H1 (cell line): ENCODE measurements around the gene INSM1. TPM values are rescaled to one million over a fixed set of nuclear protein-coding genes. Genes with fewer than 3 reads are reported as not detected.

ENCODE experiments used
- CTCF ChIA-PET: fragments of 300-600 bp; sonication (Branson Sonifier 250); formaldehyde crosslinking; loops from one replicate; lab custom pipeline; 2021; ENCODE audit not compliant: partially characterized antibody; lab: Charles Lee
- POLR2A ChIA-PET: fragments of 300-600 bp; sonication (Branson Sonifier 250); formaldehyde crosslinking; loops from one replicate; lab custom pipeline; 2021; ENCODE audit warnings: inconsistent platforms; ENCODE audit not compliant: partially characterized antibody; lab: Charles Lee
- DNase-seq, 2 experiments: peaks; one replicate each; pipeline versions ENCODE4 v3.0.0 to v3.0.0-alpha.2; 2010 to 2022; ENCODE audit warnings: low spot score in 2 of 2, low read depth in 1 of 2, mixed read lengths in 1 of 2
- FAIRE-seq: peaks from 2 replicates; lab custom pipeline; 2011; peaks lifted over from hg19 to GRCh38; lab: Jason Lieb, UNC
- H2AFZ ChIP-seq: 2 replicates; pipeline ENCODE4 v1.8.1; 2012; ENCODE audit warnings: low read length, inconsistent platforms
- H2AK5ac ChIP-seq: 2 replicates; pipeline ENCODE4 v1.6.1; 2013; ENCODE audit warnings: low read depth, low read length
- H2BK120ac ChIP-seq: replicated peaks from 2 replicates; pipeline ENCODE3; 2013; ENCODE audit warnings: low read depth, low read length, inconsistent platforms
- H2BK12ac ChIP-seq: 2 replicates; pipeline ENCODE4 v1.6.1; 2013; ENCODE audit warnings: low read depth, low read length
- H2BK15ac ChIP-seq: 2 replicates; pipeline ENCODE4 v1.6.1; 2013; ENCODE audit warnings: low read length
- H2BK20ac ChIP-seq: 2 replicates; pipeline ENCODE4 v1.6.1; 2013; ENCODE audit warnings: low read length
- H2BK5ac ChIP-seq: 2 replicates; pipeline ENCODE4 v1.6.1; 2013; ENCODE audit warnings: low read depth, low read length
- H3K14ac ChIP-seq: 2 replicates; pipeline ENCODE4 v1.6.1; 2013; ENCODE audit warnings: inconsistent platforms; ENCODE audit not compliant: insufficient read length
- H3K18ac ChIP-seq: 2 replicates; pipeline ENCODE4 v1.6.1; 2013; ENCODE audit warnings: low read length; ENCODE audit errors: extremely low read depth
- H3K23ac ChIP-seq: 2 replicates; pipeline ENCODE4 v1.6.1; 2013; ENCODE audit warnings: inconsistent platforms; ENCODE audit not compliant: insufficient read length
- H3K23me2 ChIP-seq: 2 replicates; pipeline ENCODE4 v1.6.1; 2013; ENCODE audit warnings: low read depth, low read length
- H3K27ac ChIP-seq: 2 replicates; pipeline ENCODE4 v1.6.1; 2011; ENCODE audit warnings: low read depth, low read length, inconsistent platforms
- H3K27me3 ChIP-seq, 4 experiments: replicated peaks in 1 of 4; 1 replicate in 1 of 4; 2 replicates in 3 of 4; pipeline versions ENCODE4 v1.6.1 to v1.8.1; 2011 to 2013; ENCODE audit warnings: low read length in 3 of 4, mild to moderate bottlenecking in 3 of 4, inconsistent platforms in 2 of 4, mixed read lengths in 2 of 4, moderate library complexity in 1 of 4; ENCODE audit not compliant: control insufficient read depth in 3 of 4, insufficient read depth in 3 of 4; ENCODE audit errors: extremely low read depth in 1 of 4
- H3K36me3 ChIP-seq, 4 experiments: 2 replicates each; pipeline versions ENCODE4 v1.6.1 to v1.8.1; 2011 to 2013; ENCODE audit warnings: mild to moderate bottlenecking in 4 of 4, low read length in 3 of 4, moderate library complexity in 2 of 4, control low read depth in 1 of 4, inconsistent platforms in 1 of 4; ENCODE audit not compliant: insufficient read depth in 4 of 4, control insufficient read depth in 2 of 4
- H3K4ac ChIP-seq: replicated peaks from 2 replicates; pipeline ENCODE3; 2013; ENCODE audit warnings: low read length, low read depth, mixed read lengths, inconsistent platforms; ENCODE audit not compliant: insufficient read length
- H3K4me1 ChIP-seq, 4 experiments: replicated peaks in 1 of 4; 1 replicate in 1 of 4; 2 replicates in 3 of 4; pipeline versions ENCODE4 v1.6.1 to v1.8.1; 2011 to 2013; ENCODE audit warnings: low read length in 3 of 4, inconsistent platforms in 2 of 4, mixed read lengths in 1 of 4; ENCODE audit not compliant: insufficient read depth in 4 of 4, control insufficient read depth in 3 of 4
- H3K4me2 ChIP-seq, 2 experiments: 2 replicates each; pipeline versions ENCODE4 v1.6.1 to v1.8.1; 2011 to 2013; ENCODE audit warnings: low read depth in 2 of 2, low read length in 2 of 2, control low read depth in 1 of 2, inconsistent platforms in 1 of 2, mild to moderate bottlenecking in 1 of 2; ENCODE audit not compliant: insufficient read depth in 1 of 2
- H3K4me3 ChIP-seq, 4 experiments: fragments of 200-600, 300-600 bp in 1 of 4; sonication (generic), shearing (Covaris generic), sonication (Bioruptor Twin) in 1 of 4; 2 replicates each; pipeline versions ENCODE4 v1.5.1 to v1.8.1; 2011 to 2016; ENCODE audit warnings: low read length in 4 of 4, low read depth in 3 of 4, control low read depth in 2 of 4, inconsistent platforms in 2 of 4, mild to moderate bottlenecking in 2 of 4, mixed read lengths in 1 of 4, moderate library complexity in 1 of 4; ENCODE audit not compliant: insufficient read depth in 2 of 4; ENCODE audit errors: extremely low read depth in 1 of 4
- H3K56ac ChIP-seq: replicated peaks from 2 replicates; pipeline ENCODE3; 2013; ENCODE audit warnings: low read depth, mild to moderate bottlenecking, mixed read lengths, low read length, inconsistent platforms; ENCODE audit not compliant: insufficient read length
- H3K79me1 ChIP-seq: 2 replicates; pipeline ENCODE4 v1.6.1; 2013; ENCODE audit warnings: low read depth, low read length, control low read depth
- H3K79me2 ChIP-seq, 2 experiments: 2 replicates each; pipeline versions ENCODE4 v1.6.1 to v1.8.1; 2012 to 2013; ENCODE audit warnings: low read length in 2 of 2, mild to moderate bottlenecking in 2 of 2, inconsistent platforms in 1 of 2; ENCODE audit not compliant: insufficient read depth in 2 of 2, control insufficient read depth in 1 of 2
- H3K9ac ChIP-seq, 4 experiments: replicated peaks in 1 of 4; 1 replicate in 1 of 4; 2 replicates in 3 of 4; pipeline versions ENCODE4 v1.6.1 to v1.8.1; 2011 to 2013; ENCODE audit warnings: low read depth in 3 of 4, low read length in 3 of 4, control low read depth in 2 of 4, mild to moderate bottlenecking in 2 of 4, moderate library complexity in 2 of 4, inconsistent platforms in 1 of 4; ENCODE audit errors: extremely low read depth in 1 of 4
- H3K9me3 ChIP-seq, 2 experiments: 2 replicates each; pipeline versions ENCODE4 v1.6.1 to v1.8.1; 2012 to 2013; ENCODE audit warnings: mild to moderate bottlenecking in 2 of 2, moderate library complexity in 2 of 2, control low read depth in 1 of 2, inconsistent platforms in 1 of 2, low read depth in 1 of 2, low read length in 1 of 2, mixed read lengths in 1 of 2; ENCODE audit not compliant: insufficient read depth in 2 of 2
- H4K20me1 ChIP-seq, 2 experiments: replicated peaks in 1 of 2; 2 replicates each; pipeline versions ENCODE3 to v1.8.1; 2011 to 2013; ENCODE audit warnings: inconsistent platforms in 2 of 2, low read length in 2 of 2, mild to moderate bottlenecking in 1 of 2; ENCODE audit not compliant: insufficient read depth in 2 of 2, control insufficient read depth in 1 of 2
- H4K5ac ChIP-seq: 2 replicates; pipeline ENCODE4 v1.6.1; 2013; ENCODE audit warnings: low read length, low read depth, mixed read lengths, inconsistent platforms; ENCODE audit not compliant: insufficient read length
- H4K8ac ChIP-seq: 2 replicates; pipeline ENCODE4 v1.8.0; 2013; ENCODE audit warnings: mild to moderate bottlenecking, moderate library complexity, low read length, inconsistent platforms; ENCODE audit not compliant: insufficient read depth; ENCODE audit errors: extremely low read depth
- H4K91ac ChIP-seq: replicated peaks from 2 replicates; pipeline ENCODE3; 2013; ENCODE audit warnings: low read length, mixed read lengths, inconsistent platforms; ENCODE audit not compliant: insufficient read length
- BACH1 ChIP-seq: IDR thresholded peaks from 2 replicates; pipeline ENCODE4 v1.6.1; 2012; ENCODE audit warnings: low read length, improper control_type of control experiment
- BCL11A ChIP-seq, 2 experiments: IDR thresholded peaks; one replicate each; pipeline ENCODE4 v1.6.1; 2011; ENCODE audit warnings: low read depth in 2 of 2, low read length in 2 of 2, mild to moderate bottlenecking in 2 of 2
- BRCA1 ChIP-seq: IDR thresholded peaks from 2 replicates; pipeline ENCODE4 v1.6.1; 2012; ENCODE audit warnings: low read depth, low read length, improper control_type of control experiment
- EGR1 ChIP-seq: IDR thresholded peaks from 2 replicates; pipeline ENCODE4 v1.6.1; 2011; ENCODE audit warnings: low read depth, low read length, borderline replicate concordance
- EP300 ChIP-seq, 2 experiments: IDR thresholded peaks; 1 replicate in 1 of 2; 2 replicates in 1 of 2; pipeline ENCODE4 v1.6.1; 2011 to 2012; ENCODE audit warnings: low read depth in 2 of 2, low read length in 2 of 2, mild to moderate bottlenecking in 2 of 2, borderline replicate concordance in 1 of 2, inconsistent platforms in 1 of 2, moderate library complexity in 1 of 2
- KDM4A ChIP-seq: IDR thresholded peaks from one replicate; pipeline ENCODE4 v1.7.1; 2012; ENCODE audit warnings: low read depth, mild to moderate bottlenecking, moderate library complexity, low read length, inconsistent platforms; ENCODE audit not compliant: severe bottlenecking
- KDM5A ChIP-seq: fragments of 200-600 bp; IDR thresholded peaks from 2 replicates; pipeline ENCODE4 v1.7.1; 2012; ENCODE audit warnings: mild to moderate bottlenecking, low read length, inconsistent platforms, mixed read lengths
- MAFK ChIP-seq: IDR thresholded peaks from 2 replicates; pipeline ENCODE4 v1.6.1; 2012; ENCODE audit warnings: low read depth, mild to moderate bottlenecking, improper control_type of control experiment, low read length
- NANOG ChIP-seq: IDR thresholded peaks from 2 replicates; pipeline ENCODE4 v1.6.1; 2011; ENCODE audit warnings: low read length, low read depth, mild to moderate bottlenecking, inconsistent platforms; ENCODE audit not compliant: insufficient read depth, poor library complexity, severe bottlenecking
- SP2 ChIP-seq: IDR thresholded peaks from 2 replicates; pipeline ENCODE4 v1.6.1; 2012; ENCODE audit warnings: mild to moderate bottlenecking, low read length, inconsistent platforms
- SP4 ChIP-seq: IDR thresholded peaks from 2 replicates; pipeline ENCODE4 v1.6.1; 2012; ENCODE audit warnings: low read length, inconsistent platforms
- WGBS, 2 experiments: shearing (Covaris generic) in 1 of 2; methylation state at CpG; one replicate each; pipeline versions ENCODE4 v1.1.6 to v1.1.7; 2013 to 2015; ENCODE audit warnings: low lambda C conversion rate in 2 of 2, mixed read lengths in 2 of 2, inconsistent platforms in 1 of 2, low coverage in 1 of 2, missing lambda C conversion rate in 1 of 2; ENCODE audit not compliant: insufficient replicate concordance in 2 of 2, insufficient coverage in 1 of 2, insufficient read length in 1 of 2; ENCODE audit errors: extremely low coverage in 1 of 2, missing lambda C conversion rate in 1 of 2; 5-methylcytosine and 5-hydroxymethylcytosine counted together
- polyA plus RNA-seq, 7 experiments: library from polyadenylated mRNA; depleted of rRNA in 3 of 7; stranded (reverse) in 5 of 7; unstranded in 2 of 7; fragments of >200 nt in 5 of 7; fragments of 200-250 nt in 2 of 7; gene quantifications; 1 replicate in 5 of 7; 2 replicates in 1 of 7; 4 replicates in 1 of 7; pipeline versions ENCODE4 v1.2.1 to v1.2.3, GENCODE V29; 2011 to 2013; ENCODE audit warnings: missing spikeins in 2 of 7, mixed read lengths in 2 of 7
- total RNA-seq: library from RNA; stranded (reverse); fragmentation: NEBNext Ultra II Directional; extraction: Animal tissue kit (Norgen Biotek cat#: 25700); gene quantifications from 2 replicates; pipeline ENCODE4 v1.2.1, GENCODE V29; 2021

The INSM1 gene
- total and polyA plus RNA-seq, 2 of the 8 experiments (the other 6 are each of a cell fraction or from before 2014, with no cell fraction given): 0.86 to 2.5 TPM

GRCh38 chr20:20318365-20319161, 49.3 kb upstream of the INSM1 start:
- H2AFZ ChIP-seq: no peak overlapping the region
- H4K91ac ChIP-seq: no peak overlapping the region
- DNase-seq (no peak), FAIRE-seq (no peak)
- H2BK20ac ChIP-seq: no peak overlapping the region
- no peaks in the 10 kb centered on the region for H3K79me2 ChIP-seq
- ChIA-PET CTCF (interaction anchor here (1.3 kb wide), 1 partner anchor 276 kb away, joined by 4 read pairs; no protein-coding TSS in a partner anchor), POLR2A (no interaction called here)
- no peaks in the 10 kb centered on the region; the same call in 1 of the 2 replicates for H3K23me2 ChIP-seq
- H3K4me3 ChIP-seq: no peak overlapping the region
- no peak overlapping the region for H3K18ac ChIP-seq
- no peak overlapping the region for H3K9ac ChIP-seq
- H3K27me3 ChIP-seq: no peaks in the 10 kb centered on the region
- no peak overlapping the region for H4K8ac ChIP-seq
- H3K4ac ChIP-seq: no peak overlapping the region
- WGBS, 2 experiments: 82% methylated on average over 9 of the region's 9 CpGs; no CpG with 5 or more reads in 1 of the 2 experiments
- no peak overlapping the region for H2AK5ac ChIP-seq
- H4K20me1 ChIP-seq: no peaks in the 10 kb centered on the region
- H4K5ac ChIP-seq: no peak overlapping the region
- no peak overlapping the region for H3K14ac ChIP-seq
- no peak overlapping the region for H3K4me2 ChIP-seq
- no peaks in the 10 kb centered on the region for H3K4me1 ChIP-seq
- H2BK15ac ChIP-seq: no peak overlapping the region
- H3K27ac ChIP-seq: no peak overlapping the region
- no peaks in the 10 kb centered on the region for H3K9me3 ChIP-seq
- H3K36me3 ChIP-seq: no peaks in the 10 kb centered on the region
- no peak overlapping the region for H2BK120ac ChIP-seq
- H3K56ac ChIP-seq: no peak overlapping the region
- H3K79me1 ChIP-seq: no peaks in the 10 kb centered on the region
- no peak overlapping the region for H2BK12ac ChIP-seq
- no peak for TF ChIP-seq KDM5A
- TF ChIP-seq SP2: no peak
- no peak for TF ChIP-seq BRCA1
- no peak for TF ChIP-seq MAFK
- no peak for TF ChIP-seq KDM4A
- no peak for TF ChIP-seq EGR1
- no peak for TF ChIP-seq NANOG
- no peak for TF ChIP-seq BCL11A (IDR thresholded peaks at IDR 0.05; ENCODE audit: low read depth in 2 of 2, low read length in 2 of 2)
- no peak for TF ChIP-seq EP300 (IDR thresholded peaks at IDR 0.05; ENCODE audit: borderline replicate concordance in 1 of 2, low read depth in 2 of 2, low read length in 2 of 2)
- TF ChIP-seq SP4: no peak
- no peak for TF ChIP-seq BACH1
- H2BK5ac ChIP-seq: no peak overlapping the region
- H3K23ac ChIP-seq: no peak overlapping the region
